Right ventricle myocardium superior (tissue), 1 donor: Measurements from ENCODE around the gene TMA7. TPM values are rescaled to one million over a fixed set of nuclear protein-coding genes. Genes with fewer than 3 reads are reported as not detected.
"Not testable (repeated sequence)": the region's sequence is repeated elsewhere in the genome, so short reads cannot be mapped to it uniquely, and the experiment has no call there.

Experiments used
- ATAC-seq: fragments of 200-7000 bp; cut with Tn5 transposase; one replicate; pipeline ENCODE4 v1.9.1; 2020; ENCODE audit warnings: mild to moderate bottlenecking; ENCODE audit not compliant: poor library complexity
- DNase-seq: peaks from one replicate; pipeline ENCODE4 v3.0.0-alpha.2; 2020
- intact Hi-C: fragments of 100-400 bp; cut with DNase I; formaldehyde crosslinking; loops from one replicate; pipeline ENCODE4 v1.11.2; 2022
- long read RNA-seq: library from polyadenylated mRNA; unstranded; transcript quantifications from one replicate; pipeline ENCODE4 v2.0.0, GENCODE V29; 2021
- total RNA-seq: library from RNA; stranded (reverse); fragmentation: NEBNext Ultra II Directional; extraction: Animal tissue kit (Norgen Biotek cat#: 25700); gene quantifications from one replicate; pipeline ENCODE4 v1.2.1, GENCODE V29; 2021
- donor health status: DM: no; HTN: yes; CAD: no; lungs with severe emphysema.

TMA7 gene
- total RNA-seq = 237 TPM
- long read RNA-seq, transcript TMA7-201 (4 exons, 561 nt) = major isoform, 188 of 200 reads
- long read RNA-seq, partial matches to known transcripts = 3 of 200 reads
- long read RNA-seq, other reads (novel, unspliced or antisense) = 5 of 200 reads

GRCh38 chr3:48439820-48440589, at the start of gene TMA7, which contains the start of gene CCDC51:
TMA7 (plus strand) TSS chr3:48440257; CDS start chr3:48440297, 40 bp downstream.
CCDC51 (minus strand) TSS chr3:48440119; CDS start chr3:48435128, 4,991 bp downstream.
- ATAC-seq = peak; percentile 98
- peak; percentile 99 for DNase-seq
- intact Hi-C loops = loop anchor here (5.0 kb wide), 1 partner anchor 168 kb away; no protein-coding TSS in a partner anchor

- intact Hi-C loops = no loop called here
- DNase-seq (no peak), ATAC-seq (no peak)
Measured at GRCh38 chr3:48394391-48394790, 45.7 kb upstream of the TMA7 start.

- intact Hi-C loops = no loop called here
- ATAC-seq = no peak
- DNase-seq = no peak
Measured at GRCh38 chr3:48395714-48396113, 44.3 kb upstream of the TMA7 start.

GRCh38 chr3:48397767-48398681, 42.0 kb upstream of the TMA7 start:
- ATAC-seq (no peak), DNase-seq (no peak)

GRCh38 chr3:48398701-48399386, 41.2 kb upstream of the TMA7 start:
- ATAC-seq (no peak), DNase-seq (no peak)
- intact Hi-C loops = no loop called here

More at GRCh38 chr3:48397767-48398681, 42.0 kb upstream of the TMA7 start:
- intact Hi-C loops = no loop called here

- DNase-seq = no peak
- no peak for ATAC-seq
- intact Hi-C loops = loop anchor here (2.0 to 5.0 kb wide), 2 partner anchors 37 to 148 kb away; no protein-coding TSS in a partner anchor
Measured at GRCh38 chr3:48399387-48400172, 40.5 kb upstream of the TMA7 start.

GRCh38 chr3:48400824-48401433, 39.1 kb upstream of the TMA7 start:
- intact Hi-C loops = loop anchor here (2.0 to 5.0 kb wide), 2 partner anchors 36 to 146 kb away; no protein-coding TSS in a partner anchor
- peak; percentile 77 for ATAC-seq
- DNase-seq = no peak

GRCh38 chr3:48401434-48401901, 38.6 kb upstream of the TMA7 start:
- DNase-seq, ATAC-seq: not testable (repeated sequence)
- intact Hi-C loops = loop anchor here (2.0 to 5.0 kb wide), 2 partner anchors 35 to 146 kb away; no protein-coding TSS in a partner anchor

GRCh38 chr3:48402281-48402732, 37.8 kb upstream of the TMA7 start:
- DNase-seq (peak; percentile 82), ATAC-seq (peak; percentile 50)
- intact Hi-C loops = loop anchor here (5.0 kb wide), 1 partner anchor 145 kb away; no protein-coding TSS in a partner anchor

GRCh38 chr3:48402907-48403306, 37.1 kb upstream of the TMA7 start:
- DNase-seq (no peak), ATAC-seq (no peak)
- intact Hi-C loops = loop anchor here (5.0 kb wide), 1 partner anchor 144 kb away; no protein-coding TSS in a partner anchor

- no peak for ATAC-seq
- intact Hi-C loops = loop anchor here (5.0 kb wide), 1 partner anchor 144 kb away; no protein-coding TSS in a partner anchor
Measured at GRCh38 chr3:48403533-48404439, 36.3 kb upstream of the TMA7 start.

GRCh38 chr3:48404440-48405342, 35.4 kb upstream of the TMA7 start:
- DNase-seq = no peak
- ATAC-seq = no peak

More at GRCh38 chr3:48403533-48404439, 36.3 kb upstream of the TMA7 start:
- no peak for DNase-seq

GRCh38 chr3:48405343-48405881, 34.6 kb upstream of the TMA7 start:
- peak; percentile 41 for DNase-seq
- intact Hi-C loops = no loop called here
- ATAC-seq = no peak

More at GRCh38 chr3:48404440-48405342, 35.4 kb upstream of the TMA7 start:
- intact Hi-C loops = loop anchor here (5.0 kb wide), 1 partner anchor 143 kb away; no protein-coding TSS in a partner anchor

- intact Hi-C loops = no loop called here
- no peak for ATAC-seq
- no peak for DNase-seq
Measured at GRCh38 chr3:48405971-48406370, 34.1 kb upstream of the TMA7 start.
